Measurements from ENCODE around the gene EIF1. TPM values are rescaled to one million over a fixed set of nuclear protein-coding genes. Genes with fewer than 3 reads are reported as not detected.
"Not testable (repeated sequence)": the region's sequence is repeated elsewhere in the genome, so short reads cannot be mapped to it uniquely, and the experiment has no call there.

Gene EIF1
- total RNA-seq, 1 donor from 2014 or later, result 191 TPM

GRCh38 chr17:41695134-41695661 lies 6.5 kb downstream of the EIF1 start:
- Histone ChIP-seq H3K27me3 (ENCODE audit: control insufficient read depth, insufficient read depth, low read length) (no peaks in the 10 kb centered on the region), H3K36me3 (ENCODE audit: control insufficient read depth, insufficient read depth, low read length) (peaks cover 4% of the 10 kb centered on the region), H3K4me3 (ENCODE audit: low read depth, low read length) (no peak overlapping the region)
- no peak for DNase-seq (ENCODE audit: low read depth)
- FAIRE-seq, result no peak
- TF ChIP-seq CTCF (IDR thresholded peaks at IDR 0.05; ENCODE audit: insufficient read depth, low read length, severe bottlenecking), result no peak

DNA sequence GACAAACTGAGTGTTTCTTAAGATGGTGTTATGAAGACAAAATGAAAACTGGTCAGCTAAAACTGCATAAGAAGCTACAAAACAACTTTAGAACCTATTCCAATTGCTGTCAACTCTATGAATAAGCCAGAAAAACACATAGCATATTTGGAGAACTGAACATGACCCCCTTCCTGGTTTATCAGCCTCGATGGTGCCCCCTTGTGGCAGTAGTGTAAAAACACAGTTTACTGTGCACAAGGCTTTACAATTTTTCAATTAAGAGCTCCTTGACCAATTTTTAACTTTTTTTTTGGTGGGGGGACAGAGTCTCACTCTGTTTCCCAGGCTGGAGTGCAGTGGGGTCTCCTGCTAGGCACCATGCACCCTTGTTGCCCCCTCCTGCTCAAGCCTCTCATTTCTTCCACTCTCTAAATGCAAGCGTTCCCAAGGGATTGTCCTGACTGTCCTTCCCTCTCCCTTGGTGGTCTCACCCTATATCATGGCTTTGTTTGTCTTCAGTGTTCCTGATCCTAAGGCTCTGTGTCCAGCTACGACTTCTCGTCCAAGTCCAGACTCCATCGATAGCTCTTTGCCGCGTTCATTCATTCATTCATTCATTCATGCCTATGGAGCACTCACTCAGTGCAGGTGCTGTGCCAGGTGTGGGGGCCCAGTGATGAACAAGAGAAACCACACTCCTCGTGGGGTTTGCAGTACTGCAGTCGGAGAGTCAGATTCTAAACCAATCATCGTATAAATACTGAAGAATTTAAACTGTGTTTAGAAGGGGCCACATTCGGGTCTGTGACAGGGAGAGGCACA lies 7.5 kb downstream of the EIF1 start:
- H3K36me3 ChIP-seq (ENCODE audit: control insufficient read depth, insufficient read depth, low read length), result no peaks in the 10 kb centered on the region
- TF ChIP-seq CTCF (IDR thresholded peaks at IDR 0.05; ENCODE audit: insufficient read depth, low read length, severe bottlenecking), result peak; percentile 69
- peak; percentile 67 for DNase-seq (ENCODE audit: low read depth)
- H3K4me3 ChIP-seq (ENCODE audit: low read depth, low read length), result no peak overlapping the region
- FAIRE-seq, result no peak
- H3K27me3 ChIP-seq (ENCODE audit: control insufficient read depth, insufficient read depth, low read length), result no peaks in the 10 kb centered on the region

- FAIRE-seq, result no peak
- H3K27me3 ChIP-seq (ENCODE audit: control insufficient read depth, insufficient read depth, low read length), result no peaks in the 10 kb centered on the region
- no peak for TF ChIP-seq CTCF (IDR thresholded peaks at IDR 0.05; ENCODE audit: insufficient read depth, low read length, severe bottlenecking)
- H3K4me3 ChIP-seq (ENCODE audit: low read depth, low read length), result no peak overlapping the region
- no peak for DNase-seq (ENCODE audit: low read depth)
- H3K36me3 ChIP-seq (ENCODE audit: control insufficient read depth, insufficient read depth, low read length), result no peaks in the 10 kb centered on the region
Observed at GRCh38 chr17:41697122-41697962, 8.7 kb downstream of the EIF1 start.

DNA sequence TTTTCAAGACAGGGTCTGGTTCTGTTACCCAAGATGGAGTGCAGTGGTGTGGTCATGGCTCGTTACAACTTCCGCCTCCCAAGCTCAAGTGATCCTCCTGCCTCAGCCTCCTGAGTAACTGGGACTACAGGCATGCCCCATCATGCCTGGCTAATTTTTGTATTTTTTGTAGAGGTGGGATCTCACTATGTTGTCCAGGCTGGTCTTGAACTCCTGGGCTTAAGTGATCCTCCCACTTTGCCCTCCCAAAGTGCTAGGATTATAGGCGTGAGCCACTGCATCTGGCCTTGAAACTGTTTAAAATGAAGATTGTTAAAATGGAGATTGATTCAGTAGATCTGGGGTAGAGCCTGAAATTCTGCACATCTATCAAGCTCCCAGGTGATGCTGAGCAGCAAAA lies 12.2 kb downstream of the EIF1 start:
- H3K27me3 ChIP-seq (ENCODE audit: control insufficient read depth, insufficient read depth, low read length); H3K4me3 ChIP-seq (ENCODE audit: low read depth, low read length); H3K36me3 ChIP-seq (ENCODE audit: control insufficient read depth, insufficient read depth, low read length); FAIRE-seq; DNase-seq (ENCODE audit: low read depth): not testable (repeated sequence)

- Histone ChIP-seq H3K27me3 (ENCODE audit: control insufficient read depth, insufficient read depth, low read length) (no peaks in the 10 kb centered on the region), H3K36me3 (ENCODE audit: control insufficient read depth, insufficient read depth, low read length) (no peaks in the 10 kb centered on the region), H3K4me3 (ENCODE audit: low read depth, low read length) (no peak overlapping the region)
- DNase-seq (ENCODE audit: low read depth), result no peak
- no peak for TF ChIP-seq CTCF (IDR thresholded peaks at IDR 0.05; ENCODE audit: insufficient read depth, low read length, severe bottlenecking)
- FAIRE-seq, result no peak
Observed at GRCh38 chr17:41702712-41703111, 14.0 kb downstream of the EIF1 start.

Measured in bronchial epithelial cell (primary cell).